HT1080 (cell line): ENCODE data around the gene SUOX. TPM values are rescaled to one million over a fixed set of nuclear protein-coding genes. Genes with fewer than 3 reads are reported as not detected.
A peak's percentile ranks its signal among the peaks of the same experiment; 100 is the strongest.
"Not testable (repeated sequence)": the region's sequence is repeated elsewhere in the genome, so short reads cannot be mapped to it uniquely, and the experiment has no call there.

Source experiments
- DNase-seq: peaks from one replicate; pipeline ENCODE4 v3.0.0-alpha.2; 2015; ENCODE audit warnings: low read depth
- total RNA-seq: library from RNA; depleted of rRNA; stranded (reverse); fragments of >200 nt; shearing (Covaris generic); gene quantifications from 2 replicates; pipeline ENCODE4 v1.2.3, GENCODE V29; 2014

SUOX gene
- total RNA-seq, 1 experiment from 2014 or later, result 15.9 TPM

DNA sequence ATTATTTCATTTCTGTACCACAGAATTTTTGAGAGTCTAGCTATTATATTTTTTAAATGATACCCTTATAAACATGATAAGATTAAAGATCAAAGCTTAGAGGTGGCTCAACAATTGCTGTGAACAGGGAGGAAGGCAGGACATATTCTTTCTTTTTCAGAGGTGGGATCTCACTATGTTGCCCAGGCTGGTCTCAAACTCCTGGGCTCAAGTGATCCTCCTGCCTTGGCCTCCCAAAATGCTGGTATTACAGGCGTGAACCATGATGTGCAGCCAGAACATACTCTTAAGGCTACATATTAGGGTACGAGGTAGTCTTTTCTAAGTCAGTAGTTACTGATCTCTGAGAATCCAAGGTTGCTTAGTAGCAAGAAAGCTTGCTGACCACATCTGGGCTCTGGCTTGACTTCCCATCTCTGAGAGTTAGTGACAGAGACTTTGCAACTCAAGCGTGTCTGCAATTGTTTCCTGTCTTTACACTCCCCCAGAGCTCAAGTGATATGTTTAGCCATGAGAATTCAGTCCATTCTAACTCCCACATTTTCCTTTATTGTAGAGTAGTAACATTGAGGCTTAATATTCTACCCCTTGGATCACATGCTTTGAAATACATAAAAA is 14.6 kb upstream of the SUOX start:
- DNase-seq, result no peak

DNA sequence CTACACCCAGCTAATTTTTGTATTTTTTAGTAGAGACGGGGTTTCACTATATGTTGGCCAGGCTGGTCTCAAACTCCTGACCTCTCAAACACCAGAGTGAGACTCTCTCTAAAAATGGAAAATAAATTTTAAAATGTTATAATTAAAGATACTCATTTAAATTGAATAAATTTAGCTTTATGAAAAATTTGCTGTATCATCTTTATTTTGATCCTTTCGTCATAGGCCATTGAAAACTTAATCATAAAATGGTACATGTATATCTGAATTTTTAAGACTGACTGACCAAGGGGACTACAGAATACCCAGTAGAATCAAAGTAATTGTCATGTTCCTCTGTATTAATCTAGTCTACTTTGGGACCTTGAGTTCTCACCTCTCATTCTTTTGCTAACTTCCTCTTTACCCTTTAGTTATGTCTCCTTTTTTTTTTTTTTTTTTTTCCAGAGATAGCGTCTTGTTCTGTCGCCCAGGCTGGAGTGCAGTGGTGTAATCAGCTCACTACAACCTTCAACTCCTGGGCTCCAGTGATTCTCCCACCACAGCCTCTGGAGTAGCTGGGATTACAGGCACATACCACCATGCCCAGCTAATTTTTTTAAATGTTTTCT is 13.7 kb upstream of the SUOX start:
- no peak for DNase-seq

DNA sequence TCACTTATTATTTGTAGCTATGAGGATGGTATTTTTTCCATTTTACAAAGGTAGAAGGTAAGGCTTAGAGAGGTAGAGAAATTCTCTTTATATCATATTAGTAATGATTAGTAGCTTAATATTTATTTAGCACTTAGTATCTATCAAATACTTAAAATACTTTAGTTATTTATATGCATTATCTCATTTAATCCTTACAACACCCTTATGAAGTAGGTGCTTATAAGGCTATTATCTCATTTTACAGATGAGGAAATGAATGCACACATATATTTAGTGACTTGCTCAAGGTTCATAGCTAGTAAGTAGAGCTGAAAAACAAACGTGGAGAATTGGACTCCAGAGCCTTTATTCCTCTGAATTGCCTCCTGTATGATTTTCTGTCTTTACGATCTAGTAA is 12.2 kb upstream of the SUOX start:
- no peak for DNase-seq

DNA sequence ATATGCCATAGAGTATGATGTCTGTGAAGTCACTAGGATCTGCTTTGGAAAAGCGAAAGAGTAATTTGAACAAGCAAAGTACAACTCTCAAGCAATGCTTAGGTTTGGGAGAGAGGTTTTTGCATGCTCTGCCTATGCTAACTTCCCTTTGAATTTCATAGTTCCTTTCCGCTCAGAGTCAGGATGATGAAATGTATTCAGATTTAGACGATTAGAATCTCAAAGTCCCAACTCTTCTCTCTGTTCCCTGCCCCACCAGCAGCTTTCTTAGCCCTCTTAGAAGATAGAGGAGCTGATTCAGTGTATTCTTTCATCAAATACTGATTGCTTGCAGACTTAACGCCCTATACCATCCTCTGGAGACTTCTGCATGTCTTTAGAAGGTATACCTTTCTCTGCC is 11.7 kb upstream of the SUOX start:
- no peak for DNase-seq

DNA sequence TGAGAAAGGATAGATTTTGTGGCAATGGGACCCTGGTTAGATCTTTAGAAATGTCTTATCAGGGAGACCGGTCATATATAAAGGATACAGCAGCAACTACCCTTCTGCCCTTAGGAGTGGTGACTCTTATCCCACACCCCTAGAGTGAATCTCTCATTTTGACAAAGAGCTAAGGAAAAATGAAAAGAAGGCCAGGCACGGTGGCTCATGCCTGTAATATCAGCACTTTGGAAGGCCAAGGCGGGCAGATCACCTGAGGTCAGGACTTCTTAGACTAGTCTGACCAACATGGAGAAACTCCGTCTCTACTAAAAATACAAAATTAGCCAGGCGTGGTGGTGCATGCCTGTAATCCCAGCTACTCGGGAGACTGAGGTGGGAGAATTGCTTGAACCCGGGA is 11.1 kb upstream of the SUOX start:
- DNase-seq, result not testable (repeated sequence)

DNA sequence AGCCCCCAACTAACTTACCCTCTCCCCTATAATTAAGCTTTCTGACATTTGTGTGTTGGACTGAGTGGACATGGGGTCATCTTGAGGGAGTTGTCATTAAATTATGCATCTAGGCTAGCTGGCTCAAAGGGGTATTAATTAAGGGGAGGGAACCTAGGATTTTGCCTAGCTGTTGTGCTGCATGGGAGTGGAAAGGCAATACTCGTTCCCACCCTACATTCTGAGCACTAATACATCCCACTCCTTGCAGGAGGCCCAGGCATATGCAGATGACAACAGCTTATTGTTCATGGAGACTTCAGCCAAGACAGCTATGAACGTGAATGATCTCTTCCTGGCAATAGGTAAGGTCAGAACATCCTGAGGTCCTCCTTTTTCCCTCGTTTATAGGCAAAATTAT is 6.0 kb upstream of the SUOX start:
- DNase-seq, result no peak

DNA sequence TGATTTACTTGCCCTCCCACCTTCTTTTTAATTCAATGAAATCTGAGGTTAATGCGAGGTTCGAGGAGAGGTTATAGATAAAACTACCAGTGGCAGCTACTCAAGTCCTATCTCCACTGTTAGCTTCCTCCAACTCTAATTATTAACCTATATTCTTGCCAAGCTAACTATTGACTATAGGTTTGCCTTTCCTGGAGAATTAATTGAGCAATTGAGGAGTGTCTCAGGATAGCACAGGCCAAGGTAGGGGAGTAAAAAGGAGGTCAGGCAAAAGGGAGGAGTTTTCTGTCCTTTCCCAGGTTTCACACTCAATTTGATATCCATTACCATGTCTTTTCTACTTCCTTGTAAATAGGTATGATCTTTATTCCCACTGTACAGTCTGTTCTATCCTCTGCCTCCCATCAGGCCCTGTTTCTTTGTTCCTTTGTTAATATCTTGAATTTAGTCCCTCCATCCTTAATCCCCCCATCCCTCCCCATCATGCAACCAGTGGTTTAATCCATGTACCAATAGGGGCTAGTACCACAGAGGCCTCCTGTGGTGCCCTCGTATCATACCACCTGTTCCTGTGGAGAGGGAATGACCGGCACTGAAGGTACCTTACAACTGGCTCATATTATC is 3.7 kb upstream of the SUOX start:
- no peak for DNase-seq

DNA sequence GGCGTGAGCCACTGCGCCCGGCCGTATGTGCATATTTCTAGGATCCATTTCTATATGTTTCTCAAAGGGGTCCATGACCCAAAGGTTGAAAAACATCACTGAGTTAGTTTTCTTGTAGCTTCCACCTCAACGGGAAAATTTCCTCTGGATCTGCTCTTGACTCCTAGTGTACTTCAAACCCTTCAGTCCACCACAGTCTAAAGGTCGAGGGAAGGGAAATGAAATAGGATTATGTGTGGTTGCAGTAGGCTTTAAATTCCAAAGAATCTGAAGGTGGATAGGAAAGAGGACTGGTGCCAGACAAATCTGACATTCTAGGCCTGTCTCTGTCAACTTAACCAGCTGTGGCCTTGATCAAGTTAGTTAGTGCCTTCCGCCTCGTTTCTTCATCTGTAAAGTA is 1.7 kb upstream of the SUOX start:
- no peak for DNase-seq

DNA sequence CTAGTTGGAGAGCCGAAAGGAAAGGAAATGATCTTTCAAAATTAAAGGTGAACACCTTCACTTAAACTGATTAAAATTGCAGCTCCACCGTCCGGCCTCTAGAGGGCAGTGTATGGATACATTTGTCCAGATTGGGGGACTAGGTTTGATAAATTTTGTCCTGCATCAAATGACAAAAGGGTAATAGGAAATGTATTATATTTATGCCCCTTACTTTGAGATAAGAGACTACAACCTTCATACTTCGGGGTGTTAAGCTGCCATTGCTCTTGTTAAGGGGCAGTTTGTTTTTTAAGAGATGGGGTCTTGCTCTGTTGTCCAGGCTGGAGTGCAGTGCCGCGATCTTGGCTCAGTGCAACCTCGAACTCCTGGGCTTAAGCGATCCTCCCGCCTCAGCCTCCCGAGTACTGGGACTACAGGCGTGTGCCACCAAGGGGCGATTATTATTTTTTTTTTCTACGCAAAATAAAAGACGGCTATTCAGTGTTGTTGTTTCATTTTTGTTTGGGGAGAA is 818 bp upstream of the SUOX start:
- DNase-seq, result peak; percentile 52

DNA sequence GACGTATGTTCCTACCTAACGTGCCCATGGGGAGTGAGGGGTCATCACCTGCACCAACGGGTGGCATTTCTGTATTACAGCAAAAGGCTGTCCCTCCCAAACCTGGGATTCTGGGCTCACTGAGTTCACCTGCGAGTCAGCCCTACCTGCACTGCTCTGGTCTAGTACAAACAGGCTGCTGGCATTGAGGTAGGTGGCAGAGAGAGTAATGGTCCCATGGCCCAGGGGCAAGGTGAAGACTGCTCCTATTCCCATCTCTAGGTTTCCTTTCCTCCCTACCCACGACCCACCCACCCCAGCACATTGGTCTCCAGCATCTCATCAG is 421 bp downstream of the SUOX start:
- DNase-seq, result no peak

DNA sequence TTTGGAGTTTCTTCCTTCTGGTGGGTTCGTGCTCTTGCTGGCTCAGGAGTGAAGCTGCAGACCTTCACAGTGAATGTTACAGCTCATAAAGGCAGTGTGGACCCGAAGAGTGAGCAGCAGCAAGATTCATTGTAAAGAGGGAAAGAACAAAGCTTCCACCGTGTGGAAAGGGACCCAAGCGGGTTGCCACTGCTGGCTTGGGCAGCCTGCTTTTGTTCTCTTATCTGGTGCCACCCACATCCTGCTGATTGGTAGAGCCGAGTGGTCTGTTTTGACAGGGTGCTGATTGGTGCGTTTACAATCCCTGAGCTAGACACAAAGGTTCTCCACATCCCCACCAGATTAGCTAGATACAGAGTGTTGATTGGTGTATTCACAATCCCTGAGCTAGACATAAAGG is 2.4 kb downstream of the SUOX start:
- peak; percentile 26 for DNase-seq

DNA sequence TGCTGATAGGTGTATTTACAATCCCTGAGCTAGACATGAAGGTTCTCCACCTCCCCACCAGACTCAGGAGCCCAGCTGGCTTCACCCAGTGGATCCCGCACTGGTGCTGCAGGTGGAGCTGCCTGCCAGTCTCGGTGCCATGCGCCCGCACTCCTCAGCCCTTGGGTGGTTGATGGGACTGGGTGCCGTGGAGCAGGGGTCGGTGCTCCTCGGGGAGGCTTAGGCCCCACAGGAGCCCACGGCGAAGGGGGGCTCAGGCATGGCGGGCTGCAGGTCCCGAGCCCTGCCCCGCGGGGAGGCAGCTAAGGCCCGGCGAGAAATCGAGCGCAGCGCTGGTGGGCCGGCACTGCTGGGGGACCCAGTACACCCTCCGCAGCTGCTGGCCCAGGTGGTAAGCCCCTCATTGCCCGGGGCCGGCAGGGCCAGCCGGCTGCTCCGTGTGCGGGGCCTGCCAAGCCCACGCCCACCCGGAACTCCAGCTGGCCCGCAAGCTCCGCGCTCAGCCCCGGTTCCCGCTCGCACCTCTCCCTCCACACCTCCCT is 3.0 kb downstream of the SUOX start:
- DNase-seq, result not testable (repeated sequence)

DNA sequence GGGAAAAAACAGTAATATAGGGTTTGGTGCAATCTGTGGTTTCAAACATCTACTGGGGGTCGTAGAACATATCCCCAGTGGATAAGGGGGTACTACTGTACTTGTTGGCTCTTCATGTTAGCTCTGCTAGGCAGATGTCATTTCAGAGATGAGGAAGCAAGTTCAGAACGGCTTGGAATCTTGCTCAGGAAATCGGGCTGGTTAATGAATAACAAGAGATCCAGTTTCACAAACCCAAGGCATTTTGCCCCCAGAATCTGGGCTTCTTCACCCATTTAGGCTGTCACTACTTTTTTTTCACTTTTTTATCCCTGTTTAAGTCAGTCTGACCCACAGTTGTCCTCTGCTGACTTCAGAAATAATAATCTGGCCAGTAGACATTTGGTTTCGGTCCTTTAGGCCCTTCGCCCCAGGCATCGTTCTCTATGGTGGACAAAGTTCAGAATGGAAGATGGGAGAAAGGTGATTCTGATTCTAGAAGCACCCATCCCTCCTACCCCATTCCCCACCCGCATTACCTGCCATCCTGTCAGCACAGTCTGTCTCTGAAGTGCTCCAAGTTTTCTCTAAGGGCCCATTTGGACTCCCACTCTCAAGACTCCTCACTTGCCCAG is 4.5 kb downstream of the SUOX start:
- no peak for DNase-seq

DNA sequence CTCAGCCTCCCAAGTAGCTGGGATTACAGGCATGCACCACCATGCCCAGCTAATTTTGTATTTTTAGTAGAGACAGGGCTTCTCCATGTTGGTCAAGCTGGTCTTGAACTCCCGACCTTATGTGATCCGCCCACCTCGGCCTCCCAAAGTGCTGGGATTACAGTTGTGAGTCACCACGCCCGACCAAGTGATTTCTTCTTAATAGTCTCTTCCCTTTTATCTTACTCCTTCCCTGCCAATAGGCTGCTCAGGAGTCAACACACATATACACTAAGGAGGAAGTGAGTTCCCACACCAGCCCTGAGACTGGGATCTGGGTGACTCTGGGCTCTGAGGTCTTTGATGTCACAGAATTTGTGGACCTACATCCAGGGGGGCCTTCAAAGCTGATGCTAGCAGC is 6.3 kb downstream of the SUOX start:
- not testable (repeated sequence) for DNase-seq

DNA sequence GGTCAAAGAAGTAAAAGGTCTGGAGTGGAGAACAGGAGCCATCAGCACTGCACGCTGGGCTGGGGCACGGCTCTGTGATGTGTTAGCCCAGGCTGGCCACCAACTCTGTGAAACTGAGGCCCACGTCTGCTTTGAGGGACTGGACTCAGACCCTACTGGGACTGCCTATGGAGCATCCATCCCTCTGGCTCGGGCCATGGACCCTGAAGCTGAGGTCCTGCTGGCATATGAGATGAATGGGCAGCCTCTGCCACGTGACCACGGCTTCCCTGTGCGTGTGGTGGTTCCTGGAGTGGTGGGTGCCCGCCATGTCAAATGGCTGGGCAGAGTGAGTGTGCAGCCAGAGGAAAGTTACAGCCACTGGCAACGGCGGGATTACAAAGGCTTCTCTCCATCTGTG is 7.1 kb downstream of the SUOX start:
- no peak for DNase-seq

DNA sequence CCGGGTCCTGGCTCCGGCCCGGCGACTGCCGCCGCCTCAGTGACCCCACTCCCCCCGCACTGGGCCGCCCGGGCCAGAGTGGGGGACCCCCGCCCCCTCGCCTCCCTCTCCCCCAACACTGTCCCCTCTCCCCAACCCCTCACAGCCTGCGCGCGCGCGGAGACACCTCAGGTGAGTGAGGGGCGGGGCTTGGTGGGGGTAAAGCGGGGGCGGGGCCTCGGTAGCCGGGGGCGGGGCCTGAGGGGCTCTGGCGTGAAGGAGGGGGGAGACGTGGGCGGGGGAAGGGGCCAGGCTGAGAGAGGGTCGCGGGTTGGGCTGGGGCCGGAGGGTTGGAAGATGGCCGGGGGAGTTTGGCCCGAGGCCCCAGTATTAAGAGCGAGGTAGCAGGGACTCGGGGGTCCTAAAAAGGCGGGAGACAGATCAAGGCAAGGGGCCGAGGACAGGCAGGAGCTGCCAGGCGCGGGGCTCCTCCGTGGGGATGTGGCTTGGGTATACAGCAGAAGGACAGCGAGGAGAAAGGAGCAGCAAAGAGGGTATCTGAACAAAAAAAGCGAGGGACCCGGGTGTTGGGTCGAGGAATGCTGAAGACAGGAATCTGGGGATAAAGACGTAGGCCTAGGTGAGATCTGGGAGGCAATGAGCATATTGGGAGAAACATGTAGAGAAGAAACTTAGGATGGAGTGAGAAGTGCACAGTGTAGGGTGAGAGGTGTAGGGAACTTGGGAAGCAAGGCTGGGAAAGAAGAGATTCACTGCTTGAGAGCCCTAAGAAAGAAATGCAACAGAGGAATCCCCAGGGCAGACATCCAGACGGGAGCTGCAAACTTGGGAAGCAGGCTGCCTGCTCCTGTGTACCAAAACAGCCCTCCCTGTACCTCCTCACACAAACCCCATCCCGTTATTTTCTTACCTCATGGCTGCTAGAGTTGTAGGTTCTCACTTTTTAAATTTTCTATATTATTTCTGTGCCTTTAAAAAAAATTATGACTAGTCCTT is 10.8 kb downstream of the SUOX start:
- peak; percentile 11 for DNase-seq

DNA sequence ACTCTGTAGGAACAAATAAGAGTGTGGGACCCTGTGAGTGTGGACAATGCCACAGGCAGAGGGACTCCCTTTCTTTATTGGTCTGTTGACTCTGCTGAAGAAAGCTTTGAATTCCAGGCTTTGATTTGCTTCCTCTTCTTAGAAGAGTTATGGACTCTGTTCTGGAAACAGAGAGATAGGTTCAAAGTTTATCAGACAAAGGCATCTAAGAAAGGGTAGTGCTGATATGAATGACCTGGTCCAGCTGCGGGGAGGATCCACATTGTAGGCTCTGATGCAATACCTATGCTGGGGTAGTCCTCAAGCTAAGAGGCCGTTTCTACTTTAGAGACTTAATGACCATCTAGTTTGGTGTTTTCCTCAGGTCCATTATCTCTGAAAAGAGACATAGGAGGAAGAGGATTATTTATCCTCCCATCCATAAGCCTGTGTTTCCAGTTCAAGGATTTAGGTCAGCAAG is 13.1 kb downstream of the SUOX start:
- DNase-seq, result no peak

DNA sequence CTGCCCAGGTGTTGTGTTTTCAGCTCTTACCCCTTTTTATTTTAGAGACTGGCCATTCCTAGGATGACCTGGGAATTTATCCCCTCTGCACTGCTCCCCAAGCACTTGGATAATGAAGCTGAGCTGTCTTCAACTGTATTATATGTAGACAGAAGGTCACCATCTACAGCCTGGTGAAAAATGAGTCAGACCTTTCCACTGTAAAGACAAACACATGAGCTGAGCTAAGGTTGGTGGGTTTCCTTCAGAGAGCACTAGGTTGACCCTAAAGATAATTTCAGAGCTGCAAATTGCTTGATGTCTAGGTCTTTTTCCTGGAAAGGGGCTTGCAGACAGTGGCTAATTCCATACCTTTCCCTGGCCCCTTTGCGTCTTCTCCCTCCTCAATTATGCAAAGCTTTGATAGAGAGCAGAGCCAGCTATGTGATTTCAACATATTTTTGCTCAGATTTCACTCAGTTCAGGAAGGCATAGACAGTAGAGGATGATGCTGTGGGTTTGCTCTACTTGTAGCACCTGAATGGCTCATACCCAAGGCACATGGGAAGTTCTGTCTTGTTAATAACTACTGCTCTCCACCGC is 14.5 kb downstream of the SUOX start:
- no peak for DNase-seq

DNA sequence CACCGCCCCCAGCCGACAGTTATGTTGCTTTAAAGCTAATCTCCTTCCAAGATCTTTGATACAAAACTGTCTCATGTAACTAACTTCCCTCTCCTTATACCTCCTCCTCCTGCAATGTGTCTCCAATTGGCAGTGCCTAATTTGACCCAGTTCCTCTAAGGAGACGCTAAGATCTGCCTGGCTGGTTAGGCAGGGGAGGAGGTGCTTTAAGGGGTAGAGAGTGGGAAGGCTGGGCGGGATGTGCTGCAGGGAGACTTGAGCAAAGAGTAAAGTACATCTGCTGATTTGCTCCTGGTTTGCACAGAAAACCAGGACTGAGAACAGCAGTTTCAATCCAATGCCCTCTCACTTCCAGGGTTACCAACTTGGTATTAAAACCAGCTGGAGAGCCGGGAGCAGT is 16.4 kb downstream of the SUOX start:
- DNase-seq, result no peak

DNA sequence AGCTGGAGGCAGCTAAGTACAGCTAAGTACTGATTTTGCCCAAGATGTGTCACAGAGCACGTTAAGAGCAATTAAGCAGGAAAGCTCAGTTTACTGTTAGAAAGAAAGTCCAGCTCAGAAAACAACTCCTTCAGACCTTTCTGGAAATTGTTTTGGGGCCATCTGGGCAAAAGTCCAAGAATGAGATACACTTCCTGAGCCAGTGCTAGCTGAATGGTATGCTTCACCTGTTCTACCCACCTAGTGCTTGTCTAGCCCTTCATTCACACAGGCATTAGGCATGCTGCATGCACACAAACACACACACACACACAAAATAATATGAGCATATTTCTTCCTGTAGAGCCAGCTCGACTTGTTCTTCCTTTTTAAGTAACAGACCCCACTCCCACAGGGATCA is 17.1 kb downstream of the SUOX start:
- no peak for DNase-seq

DNA sequence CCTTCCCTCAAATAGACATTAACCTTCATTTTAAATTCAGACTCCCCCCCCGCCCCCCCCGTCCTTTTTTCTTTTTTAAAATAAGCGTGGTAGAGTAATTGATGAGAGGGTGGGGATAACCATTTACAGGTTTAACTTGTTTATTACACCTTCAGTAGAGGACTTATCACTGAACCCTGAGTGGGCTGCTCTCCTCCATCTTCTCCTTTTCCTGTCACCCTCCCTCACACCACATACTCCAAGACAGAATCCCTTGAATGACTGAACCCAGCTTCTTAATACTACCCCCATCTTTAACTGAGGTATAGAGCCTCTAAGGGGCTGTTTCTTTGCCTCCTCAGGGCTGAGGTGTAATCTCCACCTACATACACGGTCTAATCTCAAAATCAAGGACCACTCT is 20.1 kb downstream of the SUOX start:
- no peak for DNase-seq
